Activated CD8-positive, alpha-beta memory T cell treated with anti-CD3 and anti-CD28 coated beads, Interleukin-2, amount 50 U/mL, for 24 hours (primary cell): Measurements from ENCODE around the gene SEPTIN3.

Source experiments
- DNase-seq: peaks from one replicate; pipeline ENCODE4 v3.0.0-alpha.2; 2020; ENCODE audit errors: extremely low read depth

SEPTIN3 gene

GRCh38 chr22:41976961-41977566 is 7.8 kb downstream of the SEPTIN3 start:
- DNase-seq: no peak

- no peak for DNase-seq
These were observed 9.5 kb downstream of the SEPTIN3 start for GRCh38 chr22:41978732-41979131.

GRCh38 chr22:41979423-41980250 is 10.4 kb downstream of the SEPTIN3 start:
- no peak for DNase-seq

GRCh38 chr22:41982865-41983264 is 13.6 kb downstream of the SEPTIN3 start:
- no peak for DNase-seq

- no peak for DNase-seq
These were observed 14.5 kb downstream of the SEPTIN3 start for GRCh38 chr22:41983513-41984405.

GRCh38 chr22:41987276-41987675 is 18.0 kb downstream of the SEPTIN3 start:
- DNase-seq: no peak

GRCh38 chr22:41989246-41989645 is 20.0 kb downstream of the SEPTIN3 start:
- no peak for DNase-seq

GRCh38 chr22:41991111-41991510 is 21.9 kb downstream of the SEPTIN3 start:
- DNase-seq: no peak

GRCh38 chr22:41992496-41992895 is 23.3 kb downstream of the SEPTIN3 start:
- DNase-seq: no peak

- no peak for DNase-seq
These were observed 26.0 kb downstream of the SEPTIN3 start for GRCh38 chr22:41995211-41995610.

- DNase-seq: no peak
These were observed 27.6 kb downstream of the SEPTIN3 start for GRCh38 chr22:41996826-41997225.

GRCh38 chr22:41998361-41999261 is 29.4 kb downstream of the SEPTIN3 start, which contains the start of gene WBP2NL:
WBP2NL (plus strand) TSS chr22:41998788; CDS start chr22:41998819, 31 bp downstream.
- peak; percentile 72 for DNase-seq

- no peak for DNase-seq
These were observed 31.2 kb downstream of the SEPTIN3 start for GRCh38 chr22:42000466-42000865.

GRCh38 chr22:42001121-42001520 is 31.9 kb downstream of the SEPTIN3 start:
- no peak for DNase-seq

GRCh38 chr22:42001706-42002105 is 32.5 kb downstream of the SEPTIN3 start:
- DNase-seq: no peak

- DNase-seq: no peak
These were observed 38.7 kb downstream of the SEPTIN3 start for GRCh38 chr22:42007922-42008321.

GRCh38 chr22:42010778-42011177 is 41.5 kb downstream of the SEPTIN3 start:
- DNase-seq: no peak

- DNase-seq: no peak
These were observed 44.1 kb downstream of the SEPTIN3 start for GRCh38 chr22:42013385-42013784.

- no peak for DNase-seq
These were observed 46.9 kb downstream of the SEPTIN3 start for GRCh38 chr22:42016111-42016510.

GRCh38 chr22:42018224-42018623 is 49.0 kb downstream of the SEPTIN3 start:
- DNase-seq: no peak
